ENCODE results near the gene GK.

DNA sequence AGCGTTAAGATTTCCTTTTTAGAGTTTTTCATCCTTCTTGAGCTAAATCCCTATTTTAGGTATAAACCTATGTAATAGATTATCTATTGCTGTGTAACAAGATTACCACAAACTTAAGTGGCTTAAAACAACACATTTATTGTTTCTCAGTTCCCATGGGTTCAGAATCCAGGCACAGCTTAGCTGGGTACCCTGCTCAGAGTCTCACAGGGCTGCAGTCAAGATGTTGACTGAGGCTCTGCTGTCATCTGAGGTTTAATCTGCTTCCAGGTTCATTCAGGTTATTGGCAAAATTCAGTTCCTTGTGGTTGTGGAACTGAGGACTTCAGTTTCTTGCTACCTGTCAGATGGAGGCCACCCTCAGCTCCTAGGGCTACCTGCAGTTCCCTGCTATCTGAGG lies 60.9 kb downstream of the GK start:
- TF ChIP-seq ZNF384 (IDR thresholded peaks at IDR 0.05) (no peak), BHLHE40 (IDR thresholded peaks at IDR 0.05; ENCODE audit: borderline replicate concordance) (no peak), PKNOX1 (IDR thresholded peaks at IDR 0.05) (no peak), ELF4 (IDR thresholded peaks at IDR 0.05) (no peak), SUZ12 (IDR thresholded peaks at IDR 0.05) (no peak), LEF1 (IDR thresholded peaks at IDR 0.05; ENCODE audit: borderline replicate concordance) (no peak), FOXM1 (IDR thresholded peaks at IDR 0.05; ENCODE audit: borderline replicate concordance) (no peak), HDGF (IDR thresholded peaks at IDR 0.05; ENCODE audit: borderline replicate concordance) (no peak)

All from HEK293T (cell line).